IMR-90 (cell line): ENCODE measurements around the gene PDE4B. TPM values are rescaled to one million over a fixed set of nuclear protein-coding genes. Genes with fewer than 3 reads are reported as not detected.

ENCODE experiments used
- ATAC-seq: fragments of 200-7000 bp; cut with Tn5 transposase; 2 replicates; pipeline ENCODE4 v1.9.1; 2020; ENCODE audit warnings: low read depth, mild to moderate bottlenecking, moderate library complexity
- BruUV-seq: library from RNA; stranded (reverse); fragments of 400-500 nt; replicated peaks from 2 replicates; lab custom pipeline; 2021; lab: Mats Ljungman, UMichigan
- CTCF ChIA-PET: fragments of 300-600 bp; formaldehyde crosslinking; extraction: SDS; loops from one replicate; lab custom pipeline; 2021; ENCODE audit warnings: antibody characterized with exemption; lab: Yijun Ruan, JAX
- POLR2A ChIA-PET: fragments of 300-600 bp; sonication (Branson Sonifier 250); formaldehyde crosslinking; loops from one replicate; lab custom pipeline; 2022; ENCODE audit warnings: antibody characterized with exemption; ENCODE audit not compliant: unreplicated experiment; lab: Charles Lee
- DNase-seq: peaks from one replicate; pipeline ENCODE4 v3.0.0; 2013
- H2AFZ ChIP-seq: replicated peaks from 2 replicates; pipeline ENCODE3; 2013; ENCODE audit warnings: low read length, mild to moderate bottlenecking; ENCODE audit not compliant: poor library complexity
- H2AK5ac ChIP-seq: 2 replicates; pipeline ENCODE4 v1.6.1; 2013; ENCODE audit warnings: low read depth, low read length, inconsistent platforms
- H2AK9ac ChIP-seq: replicated peaks from 2 replicates; pipeline ENCODE3; 2013; ENCODE audit warnings: mild to moderate bottlenecking, low read depth, low read length, moderate library complexity; ENCODE audit not compliant: poor library complexity
- H2BK120ac ChIP-seq: 2 replicates; pipeline ENCODE4 v1.6.1; 2013; ENCODE audit warnings: low read depth, low read length, inconsistent platforms
- H2BK15ac ChIP-seq: 3 replicates; pipeline ENCODE4 v1.6.1; 2013; ENCODE audit warnings: low read depth, low read length, inconsistent platforms
- H2BK20ac ChIP-seq: 2 replicates; pipeline ENCODE4 v1.6.1; 2013; ENCODE audit warnings: low read depth, mild to moderate bottlenecking, inconsistent platforms, low read length, moderate library complexity
- H2BK5ac ChIP-seq: 2 replicates; pipeline ENCODE4 v1.6.1; 2013; ENCODE audit warnings: mild to moderate bottlenecking, low read depth, low read length, inconsistent platforms; ENCODE audit not compliant: poor library complexity, severe bottlenecking
- H3K14ac ChIP-seq: replicated peaks from 2 replicates; pipeline ENCODE4 v1.6.1; 2013; ENCODE audit warnings: low read depth, low read length, inconsistent platforms
- H3K18ac ChIP-seq: 2 replicates; pipeline ENCODE4 v1.6.1; 2013; ENCODE audit warnings: low read depth, low read length, control low read depth
- H3K23ac ChIP-seq: 2 replicates; pipeline ENCODE4 v1.6.1; 2013; ENCODE audit warnings: low read depth, low read length, inconsistent platforms
- H3K27ac ChIP-seq: 2 replicates; pipeline ENCODE4 v1.5.1; 2013; ENCODE audit warnings: mild to moderate bottlenecking, control low read depth, low read length; ENCODE audit not compliant: insufficient read depth
- H3K27me3 ChIP-seq: 2 replicates; pipeline ENCODE4 v1.6.1; 2013; ENCODE audit warnings: low read length; ENCODE audit not compliant: control insufficient read depth, insufficient read depth
- H3K36me3 ChIP-seq: 2 replicates; pipeline ENCODE4 v1.6.1; 2013; ENCODE audit warnings: low read length, mixed read lengths; ENCODE audit not compliant: control insufficient read depth, insufficient read depth
- H3K4ac ChIP-seq: 2 replicates; pipeline ENCODE4 v1.6.1; 2013; ENCODE audit warnings: low read depth, low read length, inconsistent platforms
- H3K4me1 ChIP-seq: 2 replicates; pipeline ENCODE4 v1.6.1; 2013; ENCODE audit warnings: low read length, mixed read lengths; ENCODE audit not compliant: control insufficient read depth, insufficient read depth
- H3K4me2 ChIP-seq: 2 replicates; pipeline ENCODE4 v1.6.1; 2013; ENCODE audit warnings: low read depth, mild to moderate bottlenecking, control low read depth, low read length, moderate library complexity
- H3K4me3 ChIP-seq: 2 replicates; pipeline ENCODE4 v1.5.1; 2013; ENCODE audit warnings: low read depth, mild to moderate bottlenecking, control low read depth, low read length, moderate library complexity; ENCODE audit not compliant: insufficient read depth
- H3K56ac ChIP-seq: 2 replicates; pipeline ENCODE4 v1.6.1; 2013; ENCODE audit warnings: low read length, inconsistent platforms; ENCODE audit not compliant: insufficient read depth; ENCODE audit errors: extremely low read depth
- H3K79me1 ChIP-seq, 2 experiments: 2 replicates each; pipeline ENCODE4 v1.6.1; 2013; ENCODE audit warnings: low read length in 2 of 2, inconsistent platforms in 1 of 2, low read depth in 1 of 2
- H3K9ac ChIP-seq: 2 replicates; pipeline ENCODE4 v1.6.1; 2013; ENCODE audit warnings: low read depth, low read length, control low read depth
- H3K9me1 ChIP-seq: 2 replicates; pipeline ENCODE4 v1.6.1; 2013; ENCODE audit warnings: low read length, inconsistent platforms; ENCODE audit not compliant: insufficient read depth
- H3K9me3 ChIP-seq: 2 replicates; pipeline ENCODE4 v1.6.1; 2013; ENCODE audit warnings: low read length; ENCODE audit not compliant: control insufficient read depth, insufficient read depth
- H4K20me1 ChIP-seq: 2 replicates; pipeline ENCODE4 v1.6.1; 2013; ENCODE audit warnings: low read length, inconsistent platforms; ENCODE audit not compliant: insufficient read depth
- H4K5ac ChIP-seq: 2 replicates; pipeline ENCODE4 v1.6.1; 2013; ENCODE audit warnings: mild to moderate bottlenecking, low read depth, low read length, control low read depth
- H4K8ac ChIP-seq, 2 experiments: 2 replicates each; pipeline ENCODE4 v1.6.1; 2013; ENCODE audit warnings: low read depth in 2 of 2, low read length in 2 of 2, control low read depth in 1 of 2, inconsistent platforms in 1 of 2
- H4K91ac ChIP-seq: 2 replicates; pipeline ENCODE4 v1.6.1; 2013; ENCODE audit warnings: low read depth, low read length, inconsistent platforms; ENCODE audit not compliant: insufficient read depth
- CEBPB ChIP-seq: IDR thresholded peaks from 2 replicates; pipeline ENCODE4 v1.6.1; 2012; ENCODE audit warnings: low read depth, low read length, improper control_type of control experiment
- ELK1 ChIP-seq: fragments of 150-350 bp; IDR thresholded peaks from 2 replicates; pipeline ENCODE4 v1.6.1; 2016; ENCODE audit warnings: low read depth, mild to moderate bottlenecking, low read length, moderate library complexity, borderline replicate concordance
- FOS ChIP-seq: fragments of 150-350 bp; IDR thresholded peaks from 2 replicates; pipeline ENCODE4 v1.6.1; 2016; ENCODE audit warnings: low read depth, low read length
- MAFK ChIP-seq: IDR thresholded peaks from 2 replicates; pipeline ENCODE4 v1.6.1; 2012; ENCODE audit warnings: low read depth, low read length, improper control_type of control experiment
- MAZ ChIP-seq: IDR thresholded peaks from 2 replicates; pipeline ENCODE4 v1.6.1; 2012; ENCODE audit warnings: low read depth, mild to moderate bottlenecking, low read length, improper control_type of control experiment, moderate library complexity, borderline replicate concordance
- MXI1 ChIP-seq: IDR thresholded peaks from 2 replicates; pipeline ENCODE4 v1.6.1; 2012; ENCODE audit warnings: low read depth, mild to moderate bottlenecking, low read length, moderate library complexity, borderline replicate concordance
- NFE2L2 ChIP-seq: fragments of 150-350 bp; IDR thresholded peaks from 2 replicates; pipeline ENCODE4 v1.6.1; 2016; ENCODE audit warnings: low read depth, mild to moderate bottlenecking, low read length
- POLR2A ChIP-seq: IDR thresholded peaks from 2 replicates; pipeline ENCODE4 v1.6.1; 2012; ENCODE audit warnings: mild to moderate bottlenecking, low read depth, low read length
- RAD21 ChIP-seq: IDR thresholded peaks from 2 replicates; pipeline ENCODE4 v1.6.1; 2012; ENCODE audit warnings: low read length, improper control_type of control experiment
- RCOR1 ChIP-seq: IDR thresholded peaks from 2 replicates; pipeline ENCODE4 v1.6.1; 2012; ENCODE audit warnings: mild to moderate bottlenecking, low read length, improper control_type of control experiment; ENCODE audit not compliant: insufficient replicate concordance
- RFX5 ChIP-seq: IDR thresholded peaks from 2 replicates; pipeline ENCODE4 v1.8.0; 2012; ENCODE audit warnings: low read depth, mild to moderate bottlenecking, low read length, moderate library complexity
- SMC3 ChIP-seq: fragments of 150-350 bp; IDR thresholded peaks from 2 replicates; pipeline ENCODE4 v1.6.1; 2016; ENCODE audit warnings: low read depth, mild to moderate bottlenecking, antibody characterized with exemption, low read length, moderate library complexity
- WGBS, 2 experiments: methylation state at CpG; one replicate each; pipeline versions ENCODE4 v1.1.5 to v1.1.7; 2013; ENCODE audit warnings: missing lambda C conversion rate in 2 of 2; ENCODE audit not compliant: insufficient read length in 1 of 2; ENCODE audit errors: extremely low coverage in 2 of 2; 5-methylcytosine and 5-hydroxymethylcytosine counted together
- dilution Hi-C: fragments of 300-500 bp; cut with HindIII; formaldehyde crosslinking; loops from one replicate; pipeline ENCODE4 v1.14.3; 2018; ENCODE audit warnings: low sequenced_read_pairs; ENCODE audit not compliant: unreplicated experiment
- in situ Hi-C: fragments of 300-500 bp; cut with MboI; formaldehyde crosslinking; loops from 3 replicates; pipeline ENCODE4 v1.14.3; 2019; ENCODE audit warnings: low sequenced_read_pairs, inconsistent platforms, mixed read lengths
- intact Hi-C: fragments of 100-400 bp; cut with micrococcal nuclease; formaldehyde crosslinking; loops from 2 replicates; pipeline ENCODE4 v1.10.0; 2022
- polyA plus RNA-seq, 3 experiments: library from polyadenylated mRNA; depleted of rRNA; stranded (reverse); fragments of >200 nt; gene quantifications; 2 replicates each; pipeline ENCODE4 v1.2.3, GENCODE V29; 2012; ENCODE audit warnings: low replicate concordance in 1 of 3
- total RNA-seq: library from RNA; depleted of rRNA; stranded (reverse); fragments of >200 nt; gene quantifications from 2 replicates; pipeline ENCODE4 v1.2.3, GENCODE V29; 2012

The PDE4B gene
- total and polyA plus RNA-seq, 2 of the 4 experiments (the other 2 are of a cell fraction): 5.8 to 21.3 TPM

GRCh38 chr1:65896721-65897120, 104.0 kb downstream of the PDE4B start (continued):
- TF ChIP-seq RAD21 (no peak), RCOR1 (no peak), SMC3 (no peak)

- dilution Hi-C loops (no loop called here), intact Hi-C loops (no loop called here), in situ Hi-C loops (no loop called here)
- Histone ChIP-seq H3K27ac (no peak overlapping the region), H4K91ac (no peak overlapping the region), H2BK15ac (no peak overlapping the region), H4K5ac (no peak overlapping the region), H3K18ac (no peak overlapping the region), H3K4ac (no peak overlapping the region), H3K4me2 (no peak overlapping the region), H2AK9ac (no peak overlapping the region), H3K4me3 (no peak overlapping the region), H3K36me3 (no peaks in the 10 kb centered on the region), H3K23ac (no peak overlapping the region), H3K27me3 (no peaks in the 10 kb centered on the region), H3K9me1 (no peaks in the 10 kb centered on the region), H2AFZ (no peak overlapping the region), H3K9ac (no peak overlapping the region), H2BK5ac (no peak overlapping the region), H3K14ac (no peak overlapping the region), H3K4me1 (no peaks in the 10 kb centered on the region), H4K8ac (no peak overlapping the region), H3K79me1 (no peaks in the 10 kb centered on the region), H2BK20ac (no peak overlapping the region), H2AK5ac (no peak overlapping the region), H4K20me1 (no peaks in the 10 kb centered on the region), H3K9me3 (no peaks in the 10 kb centered on the region), H3K56ac (no peak overlapping the region), H2BK120ac (no peak overlapping the region)
- ChIA-PET POLR2A (no interaction called here), CTCF (no interaction called here)
- no TSS peak for BruUV-seq
- WGBS, 2 experiments: no CpG with 5 or more reads among the region's 1 CpG
- ATAC-seq (no peak), DNase-seq (no peak)
- TF ChIP-seq CEBPB (no peak), RAD21 (no peak), RFX5 (no peak), ELK1 (no peak), FOS (no peak), POLR2A (no peak), MXI1 (no peak), MAFK (no peak), NFE2L2 (no peak), MAZ (no peak), RCOR1 (no peak)
Observed at GRCh38 chr1:65897485-65897884, 104.8 kb downstream of the PDE4B start.
